ENCODE data around the gene PVALB. TPM values are rescaled to one million over a fixed set of nuclear protein-coding genes. Genes with fewer than 3 reads are reported as not detected.

The PVALB gene
- total RNA-seq, 1 experiment from 2014 or later: not detected

DNA sequence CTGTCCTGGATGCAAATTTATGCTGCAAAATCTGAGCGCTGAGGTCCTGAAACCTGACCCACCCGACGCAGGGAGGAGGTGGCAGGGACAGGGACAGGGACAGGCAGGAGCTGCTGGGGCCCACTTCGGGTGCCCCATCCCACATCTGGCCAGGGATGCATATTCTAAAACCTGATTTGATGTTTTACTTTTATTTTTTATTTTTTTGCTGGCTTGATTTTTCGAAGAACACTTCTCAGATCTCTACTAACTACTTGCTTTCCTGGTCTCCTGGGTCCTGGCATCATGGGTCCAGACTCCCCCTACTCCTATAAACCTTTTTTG is 652 bp upstream of the PVALB start:
- Histone ChIP-seq H3K27ac (ENCODE audit: low read depth, low read length) (no peak overlapping the region), H3K36me3 (ENCODE audit: control insufficient read depth in 1 of 2, insufficient read depth in 2 of 2, low read length in 2 of 2) (no peaks in the 10 kb centered on the region), H3K9me3 (ENCODE audit: control insufficient read depth in 1 of 2, insufficient read depth in 1 of 2, low read depth in 1 of 2, low read length in 2 of 2) (no peaks in the 10 kb centered on the region), H3K4me2 (ENCODE audit: low read length) (no peak overlapping the region), H4K20me1 (ENCODE audit: insufficient read depth) (no peaks in the 10 kb centered on the region), H3K4me1 (ENCODE audit: control insufficient read depth in 1 of 2, insufficient read depth in 2 of 2, low read length in 2 of 2) (no peaks in the 10 kb centered on the region), H3K4me3 (replicated peaks in 1 of 2; ENCODE audit: low read depth in 1 of 2, low read length in 2 of 2) (no peak overlapping the region), H3K79me2 (ENCODE audit: insufficient read depth, low read length) (no peaks in the 10 kb centered on the region), H2AFZ (ENCODE audit: low read depth, low read length, poor library complexity, severe bottlenecking) (no peak overlapping the region), H3K27me3 (ENCODE audit: insufficient read depth, low read length) (peaks cover 30% of the 10 kb centered on the region), H3K9me2 (ENCODE audit: insufficient read depth) (no peaks in the 10 kb centered on the region), H3K9ac (ENCODE audit: low read length) (no peak overlapping the region)
- POLR2A ChIA-PET: no interaction called here
- TF ChIP-seq YY1 (IDR thresholded peaks at IDR 0.05; ENCODE audit: extremely low read depth, insufficient replicate concordance, low read depth, low read length) (no peak), POLR2AphosphoS5 (IDR thresholded peaks at IDR 0.05; ENCODE audit: low read depth, low read length) (no peak), ZFX (IDR thresholded peaks at IDR 0.05) (no peak), SRF (IDR thresholded peaks at IDR 0.05; ENCODE audit: low read depth) (no peak), ZNF274 (IDR thresholded peaks at IDR 0.05; ENCODE audit: low read depth, low read length) (no peak), ELF1 (IDR thresholded peaks at IDR 0.05; ENCODE audit: borderline replicate concordance, low read depth) (no peak), JUND (IDR thresholded peaks at IDR 0.05) (no peak)
- TF ChIP-seq, protein P1, sequence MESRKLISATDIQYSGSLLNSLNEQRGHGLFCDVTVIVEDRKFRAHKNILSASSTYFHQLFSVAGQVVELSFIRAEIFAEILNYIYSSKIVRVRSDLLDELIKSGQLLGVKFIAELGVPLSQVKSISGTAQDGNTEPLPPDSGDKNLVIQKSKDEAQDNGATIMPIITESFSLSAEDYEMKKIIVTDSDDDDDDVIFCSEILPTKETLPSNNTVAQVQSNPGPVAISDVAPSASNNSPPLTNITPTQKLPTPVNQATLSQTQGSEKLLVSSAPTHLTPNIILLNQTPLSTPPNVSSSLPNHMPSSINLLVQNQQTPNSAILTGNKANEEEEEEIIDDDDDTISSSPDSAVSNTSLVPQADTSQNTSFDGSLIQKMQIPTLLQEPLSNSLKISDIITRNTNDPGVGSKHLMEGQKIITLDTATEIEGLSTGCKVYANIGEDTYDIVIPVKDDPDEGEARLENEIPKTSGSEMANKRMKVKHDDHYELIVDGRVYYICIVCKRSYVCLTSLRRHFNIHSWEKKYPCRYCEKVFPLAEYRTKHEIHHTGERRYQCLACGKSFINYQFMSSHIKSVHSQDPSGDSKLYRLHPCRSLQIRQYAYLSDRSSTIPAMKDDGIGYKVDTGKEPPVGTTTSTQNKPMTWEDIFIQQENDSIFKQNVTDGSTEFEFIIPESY (IDR thresholded peaks at IDR 0.05; ENCODE audit: extremely low read depth, insufficient replicate concordance, low read length): no peak
- TF ChIP-seq, protein P2, sequence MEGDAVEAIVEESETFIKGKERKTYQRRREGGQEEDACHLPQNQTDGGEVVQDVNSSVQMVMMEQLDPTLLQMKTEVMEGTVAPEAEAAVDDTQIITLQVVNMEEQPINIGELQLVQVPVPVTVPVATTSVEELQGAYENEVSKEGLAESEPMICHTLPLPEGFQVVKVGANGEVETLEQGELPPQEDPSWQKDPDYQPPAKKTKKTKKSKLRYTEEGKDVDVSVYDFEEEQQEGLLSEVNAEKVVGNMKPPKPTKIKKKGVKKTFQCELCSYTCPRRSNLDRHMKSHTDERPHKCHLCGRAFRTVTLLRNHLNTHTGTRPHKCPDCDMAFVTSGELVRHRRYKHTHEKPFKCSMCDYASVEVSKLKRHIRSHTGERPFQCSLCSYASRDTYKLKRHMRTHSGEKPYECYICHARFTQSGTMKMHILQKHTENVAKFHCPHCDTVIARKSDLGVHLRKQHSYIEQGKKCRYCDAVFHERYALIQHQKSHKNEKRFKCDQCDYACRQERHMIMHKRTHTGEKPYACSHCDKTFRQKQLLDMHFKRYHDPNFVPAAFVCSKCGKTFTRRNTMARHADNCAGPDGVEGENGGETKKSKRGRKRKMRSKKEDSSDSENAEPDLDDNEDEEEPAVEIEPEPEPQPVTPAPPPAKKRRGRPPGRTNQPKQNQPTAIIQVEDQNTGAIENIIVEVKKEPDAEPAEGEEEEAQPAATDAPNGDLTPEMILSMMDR (IDR thresholded peaks at IDR 0.05 in 2 of 3, conservative IDR thresholded peaks at IDR 0.05 in 1 of 3; ENCODE audit: borderline replicate concordance in 1 of 3, insufficient read depth in 1 of 3, low read depth in 2 of 3, low read length in 2 of 3): no peak
- ATAC-seq (no peak), DNase-seq (ENCODE audit: low read depth, low spot score) (no peak)
- RAD21 ChIA-PET (ENCODE audit: low non-redundant PET in 1 of 2, low total read pairs in 2 of 2, uncharacterized antibody in 2 of 2, unreplicated experiment in 2 of 2): no interaction called here
- BruUV-seq (replicated peaks): no TSS peak
- intact Hi-C loops (cut with micrococcal nuclease): no loop called here
- CTCF ChIA-PET: no interaction called here

Measured in HCT116 (cell line).